ENCODE results near the gene SYT6.
"Not testable (repeated sequence)": the region's sequence is repeated elsewhere in the genome, so short reads cannot be mapped to it uniquely, and the experiment has no call there.

The SYT6 gene

GRCh38 chr1:114072246-114072645 is 81.4 kb downstream of the SYT6 start:
- DNase-seq (ENCODE audit: low read depth) = no peak

- DNase-seq (ENCODE audit: low read depth) = not testable (repeated sequence)
Observed at GRCh38 chr1:114069762-114070161, 83.9 kb downstream of the SYT6 start.

GRCh38 chr1:114068684-114069083 is 85.0 kb downstream of the SYT6 start:
- DNase-seq (ENCODE audit: low read depth) = not testable (repeated sequence)

- not testable (repeated sequence) for DNase-seq (ENCODE audit: low read depth)
Observed at GRCh38 chr1:114065671-114066070, 88.0 kb downstream of the SYT6 start.

- DNase-seq (ENCODE audit: low read depth) = no peak
Observed at GRCh38 chr1:114063544-114063943, 90.1 kb downstream of the SYT6 start.

GRCh38 chr1:114062477-114063099 is 91.1 kb downstream of the SYT6 start:
- no peak for DNase-seq (ENCODE audit: low read depth)

- no peak for DNase-seq (ENCODE audit: low read depth)
Observed at GRCh38 chr1:114061121-114061830, 92.4 kb downstream of the SYT6 start.

GRCh38 chr1:114058236-114058635 is 95.4 kb downstream of the SYT6 start:
- DNase-seq (ENCODE audit: low read depth) = not testable (repeated sequence)

GRCh38 chr1:114054148-114054547 is 99.5 kb downstream of the SYT6 start:
- no peak for DNase-seq (ENCODE audit: low read depth)

- no peak for DNase-seq (ENCODE audit: low read depth)
Observed at GRCh38 chr1:114048232-114048631, 105.4 kb downstream of the SYT6 start.

GRCh38 chr1:114043548-114043947 is 110.1 kb downstream of the SYT6 start:
- no peak for DNase-seq (ENCODE audit: low read depth)

GRCh38 chr1:114043054-114043453 is 110.6 kb downstream of the SYT6 start:
- no peak for DNase-seq (ENCODE audit: low read depth)

GRCh38 chr1:114040273-114041015 is 113.2 kb downstream of the SYT6 start:
- no peak for DNase-seq (ENCODE audit: low read depth)
